ENCODE results near the gene ANXA2R. TPM values are rescaled to one million over a fixed set of nuclear protein-coding genes. Genes with fewer than 3 reads are reported as not detected.
A peak's percentile ranks its signal among the peaks of the same experiment; 100 is the strongest.

The ANXA2R gene
- total and polyA plus RNA-seq, 2 donors (not counting 1 experiment from before 2014, with no cell fraction given): 19.3 to 50.4 TPM

DNA sequence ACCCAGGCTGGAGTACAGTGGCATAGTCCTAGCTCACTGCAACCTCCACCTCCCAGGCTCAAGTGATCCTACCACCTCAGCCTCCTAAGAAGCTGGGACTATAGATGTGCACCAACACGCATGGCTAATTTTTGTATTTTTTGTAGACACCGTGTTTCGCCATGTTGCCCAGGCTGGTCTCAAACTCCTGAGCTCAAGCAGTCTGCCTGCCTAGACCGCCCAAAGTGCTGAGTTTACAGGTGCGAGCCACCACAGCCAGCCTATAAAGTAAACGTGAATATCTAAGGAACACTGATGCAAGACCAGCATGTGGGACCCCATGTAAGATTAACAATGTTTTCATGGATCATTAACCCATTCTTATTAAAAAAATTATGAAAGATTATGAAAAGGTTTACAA, 15.9 kb downstream of the ANXA2R start:
- peaks cover 11% of the 10 kb centered on the region for H3K4me1 Mint-ChIP-seq
- TF ChIP-seq EZH2 (IDR thresholded peaks at IDR 0.05; ENCODE audit: borderline replicate concordance, insufficient read depth, low read depth, low read length, poor library complexity, severe bottlenecking): no peak
- TF ChIP-seq, protein P1, sequence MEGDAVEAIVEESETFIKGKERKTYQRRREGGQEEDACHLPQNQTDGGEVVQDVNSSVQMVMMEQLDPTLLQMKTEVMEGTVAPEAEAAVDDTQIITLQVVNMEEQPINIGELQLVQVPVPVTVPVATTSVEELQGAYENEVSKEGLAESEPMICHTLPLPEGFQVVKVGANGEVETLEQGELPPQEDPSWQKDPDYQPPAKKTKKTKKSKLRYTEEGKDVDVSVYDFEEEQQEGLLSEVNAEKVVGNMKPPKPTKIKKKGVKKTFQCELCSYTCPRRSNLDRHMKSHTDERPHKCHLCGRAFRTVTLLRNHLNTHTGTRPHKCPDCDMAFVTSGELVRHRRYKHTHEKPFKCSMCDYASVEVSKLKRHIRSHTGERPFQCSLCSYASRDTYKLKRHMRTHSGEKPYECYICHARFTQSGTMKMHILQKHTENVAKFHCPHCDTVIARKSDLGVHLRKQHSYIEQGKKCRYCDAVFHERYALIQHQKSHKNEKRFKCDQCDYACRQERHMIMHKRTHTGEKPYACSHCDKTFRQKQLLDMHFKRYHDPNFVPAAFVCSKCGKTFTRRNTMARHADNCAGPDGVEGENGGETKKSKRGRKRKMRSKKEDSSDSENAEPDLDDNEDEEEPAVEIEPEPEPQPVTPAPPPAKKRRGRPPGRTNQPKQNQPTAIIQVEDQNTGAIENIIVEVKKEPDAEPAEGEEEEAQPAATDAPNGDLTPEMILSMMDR (IDR thresholded peaks at IDR 0.05): no peak
- ChIA-PET CTCF (interaction anchor here (0.6 to 1.1 kb wide), 3 partner anchors 15 to 82 kb away, joined by 3 to 4 read pairs (median 3); no protein-coding TSS in a partner anchor), POLR2A (interaction anchor here (0.7 to 1.0 kb wide), 2 partner anchors 8 to 17 kb away, joined by 3 read pairs; no protein-coding TSS in a partner anchor)
- Histone ChIP-seq H4K20me1 (ENCODE audit: control insufficient read depth, insufficient read depth, low read length, poor library complexity, severe bottlenecking) (no peaks in the 10 kb centered on the region), H3K4me2 (replicated peaks; ENCODE audit: low read depth, low read length, poor library complexity, severe bottlenecking) (no peak overlapping the region), H3K9ac (ENCODE audit: low read length) (no peak overlapping the region), H2AFZ (ENCODE audit: insufficient read depth, low read depth, low read length, poor library complexity, severe bottlenecking) (no peak overlapping the region), H3K36me3 (replicated peaks in 1 of 2; ENCODE audit: control extremely low read depth in 1 of 2, control insufficient read depth in 1 of 2, extremely low read depth in 1 of 2, insufficient read depth in 2 of 2, low read length in 1 of 2) (no peaks in the 10 kb centered on the region), H3K27ac (ENCODE audit: low read length in 2 of 2) (no peak overlapping the region), H3K9me3 (ENCODE audit: control extremely low read depth in 1 of 3, control insufficient read depth in 2 of 3, insufficient read depth in 1 of 3, low read length in 2 of 3) (no peaks in the 10 kb centered on the region), H3K4me1 (ENCODE audit: control insufficient read depth in 2 of 2, insufficient read depth in 2 of 2, low read length in 2 of 2) (peaks cover 7 to 10% of the 10 kb centered on the region in 2 donors), H3K79me2 (ENCODE audit: control insufficient read depth, insufficient read depth, low read length) (peaks cover 35% of the 10 kb centered on the region), H3K27me3 (replicated peaks in 1 of 4; ENCODE audit: control extremely low read depth in 1 of 4, control insufficient read depth in 3 of 4, insufficient read depth in 4 of 4, low read length in 3 of 4) (no peaks in the 10 kb centered on the region), H3K4me3 (ENCODE audit: control extremely low read depth in 1 of 5, extremely low read depth in 1 of 5, insufficient read depth in 1 of 5, low read depth in 2 of 5, low read length in 4 of 5) (no peak overlapping the region)
- no peaks in the 10 kb centered on the region for H3K27me3 Mint-ChIP-seq
- ATAC-seq (ENCODE audit: low read depth): no peak
- no peak overlapping the region for H3K4me3 Mint-ChIP-seq
- H3K9me3 Mint-ChIP-seq (ENCODE audit: insufficient read depth): no peaks in the 10 kb centered on the region
- DNase-seq: no peak
- H3K27ac Mint-ChIP-seq: no peak overlapping the region
- intact Hi-C loops (cut with micrococcal nuclease): no loop called here
- 97% methylated on average over 5 of the region's 6 CpGs for WGBS (ENCODE audit: insufficient coverage)

DNA sequence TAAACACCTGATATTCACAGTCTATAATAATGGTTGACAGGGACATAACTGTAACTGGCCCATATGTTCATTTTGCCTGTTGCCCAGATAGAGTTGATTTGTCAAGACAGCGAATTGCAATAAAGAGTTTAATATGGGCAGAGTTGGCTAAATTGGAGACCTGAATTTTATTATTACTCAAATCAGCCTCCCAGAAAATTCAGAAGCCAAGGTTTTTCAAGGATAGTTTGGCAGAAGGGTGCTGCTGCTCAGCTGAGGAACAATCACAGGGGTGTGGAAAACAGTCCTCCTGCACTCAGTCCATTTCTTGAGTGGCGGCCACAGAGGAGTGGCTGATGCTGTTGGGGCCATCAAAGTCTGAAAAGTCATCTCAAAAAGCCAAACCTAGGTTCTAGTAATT, 19.0 kb downstream of the ANXA2R start:
- H2AFZ ChIP-seq (ENCODE audit: insufficient read depth, low read depth, low read length, poor library complexity, severe bottlenecking): peak overlapping the region; percentile 11
- H3K9me3 ChIP-seq (ENCODE audit: control extremely low read depth in 1 of 3, control insufficient read depth in 2 of 3, insufficient read depth in 1 of 3, low read length in 2 of 3): no peaks in the 10 kb centered on the region
- H3K27ac ChIP-seq (ENCODE audit: low read length in 2 of 2): peak overlapping the region in 1 of 2 donors; percentile 96
- CTCF ChIA-PET: interaction anchor here (1.1 to 7.7 kb wide), 13 partner anchors 12 to 276 kb away, joined by 3 to 169 read pairs (median 29); partner anchors contain the start of gene ANXA2R
- Mint-ChIP-seq H3K9me3 (ENCODE audit: insufficient read depth) (no peaks in the 10 kb centered on the region), H3K27ac (peak overlapping the region; percentile 41), H3K27me3 (no peaks in the 10 kb centered on the region), H3K4me3 (peak overlapping the region; percentile 62), H3K4me1 (peaks cover 30% of the 10 kb centered on the region)
- TF ChIP-seq EZH2 (IDR thresholded peaks at IDR 0.05; ENCODE audit: borderline replicate concordance, insufficient read depth, low read depth, low read length, poor library complexity, severe bottlenecking): no peak
- TF ChIP-seq, protein P1 (IDR thresholded peaks at IDR 0.05): no peak
- H3K4me3 ChIP-seq (ENCODE audit: control extremely low read depth in 1 of 5, extremely low read depth in 1 of 5, insufficient read depth in 1 of 5, low read depth in 2 of 5, low read length in 4 of 5): no peak overlapping the region
- ATAC-seq (ENCODE audit: low read depth): no peak
- H3K27me3 ChIP-seq (replicated peaks in 1 of 4; ENCODE audit: control extremely low read depth in 1 of 4, control insufficient read depth in 3 of 4, insufficient read depth in 4 of 4, low read length in 3 of 4): no peaks in the 10 kb centered on the region
- DNase-seq: no peak
- POLR2A ChIA-PET: interaction anchor here (4.7 to 6.9 kb wide), 5 partner anchors 13 to 71 kb away, joined by 42 to 202 read pairs (median 171); partner anchors contain the start of gene ANXA2R
- intact Hi-C loops (cut with micrococcal nuclease): loop anchor here (2.0 kb wide), 1 partner anchor 14 kb away; no protein-coding TSS in a partner anchor
- H3K36me3 ChIP-seq (replicated peaks in 1 of 2; ENCODE audit: control extremely low read depth in 1 of 2, control insufficient read depth in 1 of 2, extremely low read depth in 1 of 2, insufficient read depth in 2 of 2, low read length in 1 of 2): no peaks in the 10 kb centered on the region
- H3K9ac ChIP-seq (ENCODE audit: low read length): no peak overlapping the region
- H4K20me1 ChIP-seq (ENCODE audit: control insufficient read depth, insufficient read depth, low read length, poor library complexity, severe bottlenecking): no peaks in the 10 kb centered on the region
- H3K4me2 ChIP-seq (replicated peaks; ENCODE audit: low read depth, low read length, poor library complexity, severe bottlenecking): peak overlapping the region; percentile 91
- H3K4me1 ChIP-seq (ENCODE audit: control insufficient read depth in 2 of 2, insufficient read depth in 2 of 2, low read length in 2 of 2): peaks cover 18 to 25% of the 10 kb centered on the region in 2 donors
- no CpG with 5 or more reads among the region's 2 CpGs for WGBS (ENCODE audit: insufficient coverage)
- peaks cover 34% of the 10 kb centered on the region for H3K79me2 ChIP-seq (ENCODE audit: control insufficient read depth, insufficient read depth, low read length)
